ENCODE measurements around the gene AREL1.

DNA sequence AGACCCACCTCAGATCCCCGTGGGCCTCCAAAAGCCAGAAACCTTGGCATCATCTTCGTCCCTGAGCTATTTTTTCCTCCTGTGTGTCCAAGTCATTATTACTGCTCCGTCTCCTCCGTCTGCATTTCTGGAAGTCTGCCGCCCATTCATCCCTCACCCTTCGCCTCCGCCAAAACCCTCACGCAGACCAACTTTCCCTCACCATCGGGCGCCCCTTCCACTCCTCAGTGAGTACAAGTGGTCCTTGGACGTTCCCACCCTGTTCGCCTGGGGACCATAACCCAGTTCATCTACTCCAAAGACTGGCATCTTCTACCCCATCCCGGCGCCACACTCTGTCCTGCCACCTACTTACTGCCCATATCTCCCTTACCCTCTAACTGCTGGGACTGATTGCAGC, 97.1 kb downstream of the AREL1 start:
- TF ChIP-seq POLR2A (IDR thresholded peaks at IDR 0.05): no peak
- TF ChIP-seq, protein P1, sequence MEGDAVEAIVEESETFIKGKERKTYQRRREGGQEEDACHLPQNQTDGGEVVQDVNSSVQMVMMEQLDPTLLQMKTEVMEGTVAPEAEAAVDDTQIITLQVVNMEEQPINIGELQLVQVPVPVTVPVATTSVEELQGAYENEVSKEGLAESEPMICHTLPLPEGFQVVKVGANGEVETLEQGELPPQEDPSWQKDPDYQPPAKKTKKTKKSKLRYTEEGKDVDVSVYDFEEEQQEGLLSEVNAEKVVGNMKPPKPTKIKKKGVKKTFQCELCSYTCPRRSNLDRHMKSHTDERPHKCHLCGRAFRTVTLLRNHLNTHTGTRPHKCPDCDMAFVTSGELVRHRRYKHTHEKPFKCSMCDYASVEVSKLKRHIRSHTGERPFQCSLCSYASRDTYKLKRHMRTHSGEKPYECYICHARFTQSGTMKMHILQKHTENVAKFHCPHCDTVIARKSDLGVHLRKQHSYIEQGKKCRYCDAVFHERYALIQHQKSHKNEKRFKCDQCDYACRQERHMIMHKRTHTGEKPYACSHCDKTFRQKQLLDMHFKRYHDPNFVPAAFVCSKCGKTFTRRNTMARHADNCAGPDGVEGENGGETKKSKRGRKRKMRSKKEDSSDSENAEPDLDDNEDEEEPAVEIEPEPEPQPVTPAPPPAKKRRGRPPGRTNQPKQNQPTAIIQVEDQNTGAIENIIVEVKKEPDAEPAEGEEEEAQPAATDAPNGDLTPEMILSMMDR (IDR thresholded peaks at IDR 0.05): no peak
- TF ChIP-seq POLR2AphosphoS5 (IDR thresholded peaks at IDR 0.05): no peak

Data from suprapubic skin (tissue), 4 donors.